WTC11 (cell line): ENCODE measurements around the gene UTP14A.

ENCODE experiments used
- FOXP4 ChIP-seq: sonication (generic); formaldehyde crosslinking; IDR thresholded peaks from 2 replicates; pipeline ENCODE4 v1.8.0; 2022; ENCODE audit warnings: mild to moderate bottlenecking, missing genetic modification reagents
- HMGXB4 ChIP-seq: sonication (generic); formaldehyde crosslinking; IDR thresholded peaks from 2 replicates; pipeline ENCODE4 v1.8.1; 2023; ENCODE audit warnings: mild to moderate bottlenecking, moderate library complexity, missing genetic modification reagents
- MYBL2 ChIP-seq: sonication (generic); formaldehyde crosslinking; IDR thresholded peaks from 2 replicates; pipeline ENCODE4 v1.8.1; 2023; ENCODE audit warnings: mild to moderate bottlenecking, moderate library complexity, missing genetic modification reagents
- SMAD4 ChIP-seq: sonication (generic); formaldehyde crosslinking; IDR thresholded peaks from 2 replicates; pipeline ENCODE4 v1.8.0; 2022; ENCODE audit warnings: mild to moderate bottlenecking, missing genetic modification reagents
- USF2 ChIP-seq: sonication (generic); formaldehyde crosslinking; IDR thresholded peaks from 2 replicates; pipeline ENCODE4 v1.8.1; 2023; ENCODE audit warnings: mild to moderate bottlenecking, missing genetic modification reagents, moderate library complexity
- ZNF138 ChIP-seq: sonication (generic); formaldehyde crosslinking; conservative IDR thresholded peaks from 2 replicates; pipeline ENCODE4 v1.8.1; 2022; ENCODE audit warnings: mild to moderate bottlenecking, moderate library complexity, missing genetic modification reagents
- ZNF416 ChIP-seq: fragments of 250-450 bp; sonication (Bioruptor Pico); IDR thresholded peaks from 2 replicates; pipeline ENCODE4 v1.9.0; 2021; ENCODE audit warnings: mild to moderate bottlenecking, inconsistent platforms
- TF ChIP-seq, protein P1 (sequence below): fragments of 200-600 bp; IDR thresholded peaks from 2 replicates; pipeline ENCODE4 v1.8.0; 2022; ENCODE audit warnings: antibody characterized with exemption
- TF ChIP-seq, protein P2 (sequence below): sonication (generic); formaldehyde crosslinking; IDR thresholded peaks from 2 replicates; pipeline ENCODE4 v1.8.0; 2022; ENCODE audit warnings: mild to moderate bottlenecking, missing genetic modification reagents

GRCh38 chrX:129905787-129906580, at the start of gene UTP14A:
- TF ChIP-seq USF2 (CRISPR knock-in tag) (no peak; the same call in none of the 2 replicates), HMGXB4 (CRISPR knock-in tag) (no peak), ZNF138 (CRISPR knock-in tag) (no peak), FOXP4 (CRISPR knock-in tag) (no peak), ZNF416 (CRISPR knock-in tag) (no peak), SMAD4 (no peak), MYBL2 (CRISPR knock-in tag) (no peak)
- TF ChIP-seq, protein P1, sequence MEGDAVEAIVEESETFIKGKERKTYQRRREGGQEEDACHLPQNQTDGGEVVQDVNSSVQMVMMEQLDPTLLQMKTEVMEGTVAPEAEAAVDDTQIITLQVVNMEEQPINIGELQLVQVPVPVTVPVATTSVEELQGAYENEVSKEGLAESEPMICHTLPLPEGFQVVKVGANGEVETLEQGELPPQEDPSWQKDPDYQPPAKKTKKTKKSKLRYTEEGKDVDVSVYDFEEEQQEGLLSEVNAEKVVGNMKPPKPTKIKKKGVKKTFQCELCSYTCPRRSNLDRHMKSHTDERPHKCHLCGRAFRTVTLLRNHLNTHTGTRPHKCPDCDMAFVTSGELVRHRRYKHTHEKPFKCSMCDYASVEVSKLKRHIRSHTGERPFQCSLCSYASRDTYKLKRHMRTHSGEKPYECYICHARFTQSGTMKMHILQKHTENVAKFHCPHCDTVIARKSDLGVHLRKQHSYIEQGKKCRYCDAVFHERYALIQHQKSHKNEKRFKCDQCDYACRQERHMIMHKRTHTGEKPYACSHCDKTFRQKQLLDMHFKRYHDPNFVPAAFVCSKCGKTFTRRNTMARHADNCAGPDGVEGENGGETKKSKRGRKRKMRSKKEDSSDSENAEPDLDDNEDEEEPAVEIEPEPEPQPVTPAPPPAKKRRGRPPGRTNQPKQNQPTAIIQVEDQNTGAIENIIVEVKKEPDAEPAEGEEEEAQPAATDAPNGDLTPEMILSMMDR: no peak
- TF ChIP-seq, protein P2, sequence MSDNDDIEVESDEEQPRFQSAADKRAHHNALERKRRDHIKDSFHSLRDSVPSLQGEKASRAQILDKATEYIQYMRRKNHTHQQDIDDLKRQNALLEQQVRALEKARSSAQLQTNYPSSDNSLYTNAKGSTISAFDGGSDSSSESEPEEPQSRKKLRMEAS (CRISPR knock-in tag): peak; percentile 78
